Measurements from ENCODE around the gene MREG. TPM values are rescaled to one million over a fixed set of nuclear protein-coding genes. Genes with fewer than 3 reads are reported as not detected.
A peak's percentile ranks its signal among the peaks of the same experiment; 100 is the strongest.

Gene MREG
- total and polyA plus RNA-seq, 12 donors = 3.1 to 14.4 (median 6.3) TPM

DNA sequence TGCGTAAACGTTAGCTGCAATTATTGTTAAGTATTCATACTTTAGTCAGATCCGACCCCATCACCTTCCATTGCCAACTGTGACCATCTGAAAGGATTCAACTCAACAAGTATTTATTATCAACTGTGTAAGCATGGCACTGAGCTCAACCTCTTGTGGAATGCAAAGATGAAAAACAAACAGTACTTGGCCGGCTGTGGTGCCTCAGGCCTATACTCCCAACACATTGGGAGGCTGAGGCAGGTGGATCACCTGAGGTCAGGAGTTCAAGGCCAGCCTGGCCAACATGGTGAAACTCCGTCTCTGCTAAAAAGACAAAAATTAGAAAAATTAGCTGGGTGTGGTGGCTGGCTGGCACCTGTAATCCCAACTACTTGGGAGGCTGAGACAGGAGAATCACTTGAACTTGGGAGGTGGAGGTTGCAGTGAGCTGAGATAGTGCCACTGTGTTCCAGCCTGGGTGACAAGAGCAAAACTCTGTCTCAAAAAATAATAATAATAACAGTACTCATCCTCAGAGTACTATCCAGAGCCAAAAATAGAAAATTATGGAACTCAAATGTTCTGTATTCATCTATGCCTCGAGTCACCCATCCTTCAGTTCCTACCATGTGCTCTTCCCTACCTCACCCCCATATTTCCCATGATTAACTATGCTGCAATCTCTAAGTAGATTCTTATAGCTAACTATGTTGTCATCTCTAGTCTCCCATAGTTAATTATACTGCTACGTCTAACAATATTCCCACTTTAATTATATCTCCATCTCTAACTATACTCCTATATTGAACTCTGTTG lies 8.6 kb upstream of the MREG start:
- no peak for DNase-seq
- no peak for TF ChIP-seq POLR2A (IDR thresholded peaks at IDR 0.05)
- TF ChIP-seq, protein P1, sequence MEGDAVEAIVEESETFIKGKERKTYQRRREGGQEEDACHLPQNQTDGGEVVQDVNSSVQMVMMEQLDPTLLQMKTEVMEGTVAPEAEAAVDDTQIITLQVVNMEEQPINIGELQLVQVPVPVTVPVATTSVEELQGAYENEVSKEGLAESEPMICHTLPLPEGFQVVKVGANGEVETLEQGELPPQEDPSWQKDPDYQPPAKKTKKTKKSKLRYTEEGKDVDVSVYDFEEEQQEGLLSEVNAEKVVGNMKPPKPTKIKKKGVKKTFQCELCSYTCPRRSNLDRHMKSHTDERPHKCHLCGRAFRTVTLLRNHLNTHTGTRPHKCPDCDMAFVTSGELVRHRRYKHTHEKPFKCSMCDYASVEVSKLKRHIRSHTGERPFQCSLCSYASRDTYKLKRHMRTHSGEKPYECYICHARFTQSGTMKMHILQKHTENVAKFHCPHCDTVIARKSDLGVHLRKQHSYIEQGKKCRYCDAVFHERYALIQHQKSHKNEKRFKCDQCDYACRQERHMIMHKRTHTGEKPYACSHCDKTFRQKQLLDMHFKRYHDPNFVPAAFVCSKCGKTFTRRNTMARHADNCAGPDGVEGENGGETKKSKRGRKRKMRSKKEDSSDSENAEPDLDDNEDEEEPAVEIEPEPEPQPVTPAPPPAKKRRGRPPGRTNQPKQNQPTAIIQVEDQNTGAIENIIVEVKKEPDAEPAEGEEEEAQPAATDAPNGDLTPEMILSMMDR (IDR thresholded peaks at IDR 0.05) = no peak
- 82 to 91% (median 88%) methylated on average over 7 of the region's 7 CpGs for WGBS, 4 donors
- H3K27ac ChIP-seq = no peak overlapping the region
- no peaks in the 10 kb centered on the region for H3K9me3 ChIP-seq (replicated peaks in 1 of 3)
- no peak overlapping the region for H3K4me3 ChIP-seq
- no peaks in the 10 kb centered on the region for H3K36me3 ChIP-seq (replicated peaks in 1 of 2)
- intact Hi-C loops (cut with DNase I) = no loop called here
- H3K4me1 ChIP-seq (replicated peaks in 1 of 2) = no peaks in the 10 kb centered on the region
- H3K27me3 ChIP-seq = no peaks in the 10 kb centered on the region

DNA sequence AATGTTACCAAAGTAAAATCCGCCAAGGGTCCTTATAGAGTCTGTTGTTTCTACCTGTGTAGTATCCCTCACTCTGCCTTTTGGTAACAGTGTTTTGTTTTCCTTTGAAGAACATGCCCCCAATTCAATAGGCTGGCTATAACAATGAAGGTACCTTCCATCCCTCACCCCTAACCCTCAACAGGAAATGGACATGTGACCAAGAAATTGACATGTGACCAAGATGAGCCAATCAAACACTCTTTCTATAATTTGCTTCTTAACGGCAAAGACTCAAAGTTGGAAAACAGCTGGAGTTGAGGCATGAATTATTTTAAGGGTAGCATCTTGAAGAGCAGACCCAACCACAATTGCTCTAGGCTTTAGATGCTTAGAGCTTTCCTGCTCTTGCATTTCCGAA lies 5.4 kb upstream of the MREG start:
- Histone ChIP-seq H3K27ac (no peak overlapping the region), H3K4me1 (replicated peaks in 1 of 2) (peaks cover 0 to 4% of the 10 kb centered on the region in 2 donors), H3K9me3 (replicated peaks in 1 of 3) (no peaks in the 10 kb centered on the region), H3K27me3 (no peaks in the 10 kb centered on the region), H3K4me3 (no peak overlapping the region), H3K36me3 (replicated peaks in 1 of 2) (no peaks in the 10 kb centered on the region)
- no peak for DNase-seq
- intact Hi-C loops (cut with DNase I) = loop anchor here in 1 of 2 donors (10.0 kb wide), 1 partner anchor 64 kb away; no protein-coding TSS in a partner anchor
- WGBS, 4 donors = 90 to 94% (median 92%) methylated on average over 3 of the region's 3 CpGs
- TF ChIP-seq POLR2A (IDR thresholded peaks at IDR 0.05) = no peak
- TF ChIP-seq, protein P1 (IDR thresholded peaks at IDR 0.05) = no peak

DNA sequence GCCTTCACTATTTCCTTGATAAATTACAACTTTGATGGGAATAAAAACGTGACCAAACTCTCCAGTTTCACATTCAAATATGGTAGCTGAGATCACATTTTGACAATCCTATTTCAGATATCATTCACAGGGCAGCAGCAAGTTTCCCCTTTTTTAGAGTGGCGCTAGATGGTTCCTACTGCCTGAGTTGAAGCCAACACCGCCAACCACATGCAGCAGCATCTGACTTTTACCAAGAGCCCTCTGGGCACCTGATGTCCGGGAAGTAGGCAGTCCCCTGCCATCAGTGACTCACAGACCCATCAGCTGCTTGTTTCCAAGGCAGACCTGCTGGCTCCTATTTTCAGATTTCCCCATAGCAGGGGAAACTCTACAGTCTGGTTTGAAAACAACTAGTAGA lies 4.0 kb upstream of the MREG start:
- TF ChIP-seq, protein P1 (IDR thresholded peaks at IDR 0.05) = no peak
- DNase-seq = peak in 6 of 7 donors; percentile 30 to 72 (median 48)
- Histone ChIP-seq H3K27me3 (no peaks in the 10 kb centered on the region), H3K4me3 (no peak overlapping the region), H3K27ac (no peak overlapping the region), H3K9me3 (replicated peaks in 1 of 3) (no peaks in the 10 kb centered on the region), H3K4me1 (replicated peaks in 1 of 2) (peaks cover 0 to 6% of the 10 kb centered on the region in 2 donors), H3K36me3 (replicated peaks in 1 of 2) (no peaks in the 10 kb centered on the region)
- intact Hi-C loops (cut with DNase I) = loop anchor here in 1 of 2 donors (10.0 kb wide), 1 partner anchor 63 kb away; no protein-coding TSS in a partner anchor
- WGBS, 4 donors = 78 to 79% (median 79%) methylated on average over 4 of the region's 4 CpGs

DNA sequence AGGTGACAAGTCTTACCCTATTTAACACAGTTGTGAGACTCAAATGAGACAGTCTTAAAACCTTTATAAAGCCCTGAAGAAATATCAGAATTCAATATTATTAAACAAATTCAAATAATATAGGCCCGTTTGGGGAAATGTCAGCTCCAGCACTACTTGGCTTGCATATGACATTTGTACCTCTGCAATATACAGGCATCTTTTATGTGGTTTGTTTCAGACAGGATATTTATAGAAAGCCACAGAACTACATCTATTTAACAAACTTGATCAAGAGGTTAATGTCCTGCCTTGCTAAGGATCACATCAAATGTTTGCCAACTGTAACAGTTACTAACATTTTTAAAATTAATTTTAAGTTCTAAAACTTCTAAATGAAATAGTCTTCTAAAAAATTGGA lies 3.2 kb upstream of the MREG start:
- Histone ChIP-seq H3K4me3 (no peak overlapping the region), H3K4me1 (replicated peaks in 1 of 2) (peaks cover 0 to 6% of the 10 kb centered on the region in 2 donors), H3K9me3 (replicated peaks in 1 of 3) (no peaks in the 10 kb centered on the region), H3K27me3 (no peaks in the 10 kb centered on the region), H3K36me3 (replicated peaks in 1 of 2) (no peaks in the 10 kb centered on the region), H3K27ac (no peak overlapping the region)
- WGBS, 4 donors = 58 to 72% (median 68%) methylated on average over 1 of the region's 1 CpG
- DNase-seq = no peak
- intact Hi-C loops (cut with DNase I) = loop anchor here in 1 of 2 donors (10.0 kb wide), 1 partner anchor 62 kb away; no protein-coding TSS in a partner anchor
- TF ChIP-seq, protein P1 (IDR thresholded peaks at IDR 0.05) = no peak
- no peak for TF ChIP-seq POLR2A (IDR thresholded peaks at IDR 0.05)
